GM12878 (cell line): ENCODE results near the gene NPB.

ENCODE experiments used
- CEBPB ChIP-seq, 2 experiments: fragments of 150-350 bp in 1 of 2; IDR thresholded peaks; 2 replicates each; pipeline ENCODE4 v1.6.1; 2012 to 2014; ENCODE audit warnings: low read depth in 2 of 2, low read length in 2 of 2, borderline replicate concordance in 1 of 2, inconsistent platforms in 1 of 2
- CHD1 ChIP-seq: IDR thresholded peaks from 2 replicates; pipeline ENCODE4 v1.6.1; 2012; ENCODE audit warnings: low read depth, low read length, improper control_type of control experiment
- CREM ChIP-seq: IDR thresholded peaks from 2 replicates; pipeline ENCODE4 v1.6.1; 2014; ENCODE audit warnings: antibody characterized with exemption, low read depth
- EZH2 ChIP-seq: IDR thresholded peaks from 2 replicates; pipeline ENCODE4 v1.6.1; 2012; ENCODE audit warnings: low read depth, mild to moderate bottlenecking, control low read depth, inconsistent platforms, low read length, borderline replicate concordance; ENCODE audit not compliant: control insufficient read depth
- JUNB ChIP-seq: IDR thresholded peaks from 2 replicates; pipeline ENCODE4 v1.6.1; 2016; ENCODE audit warnings: antibody characterized with exemption, mild to moderate bottlenecking
- KDM1A ChIP-seq: fragments of 200-600 bp; sonication (generic); IDR thresholded peaks from 2 replicates; pipeline ENCODE4 v1.6.1; 2016; ENCODE audit warnings: borderline replicate concordance
- LARP7 ChIP-seq: fragments of 450-650 bp; IDR thresholded peaks from 2 replicates; pipeline ENCODE4 v1.6.1; 2017; ENCODE audit warnings: mild to moderate bottlenecking
- MEF2A ChIP-seq: IDR thresholded peaks from 2 replicates; pipeline ENCODE4 v1.6.1; 2011; ENCODE audit warnings: low read depth, mild to moderate bottlenecking, low read length, moderate library complexity; ENCODE audit not compliant: insufficient read depth
- MYC ChIP-seq: IDR thresholded peaks from 2 replicates; pipeline ENCODE4 v1.6.1; 2011; ENCODE audit warnings: mild to moderate bottlenecking, low read length, moderate library complexity, inconsistent platforms; ENCODE audit not compliant: insufficient read depth, insufficient replicate concordance, insufficient read length, severe bottlenecking
- POLR2A ChIP-seq: IDR thresholded peaks from 2 replicates; pipeline ENCODE4 v1.6.1; 2011; ENCODE audit warnings: low read depth, mild to moderate bottlenecking, low read length
- SUZ12 ChIP-seq: fragments of 200-600 bp; sonication (generic); IDR thresholded peaks from one replicate; pipeline ENCODE4 v1.6.1; 2018; ENCODE audit warnings: antibody characterized with exemption, mild to moderate bottlenecking; ENCODE audit not compliant: unreplicated experiment
- TF ChIP-seq, protein P1 (sequence below), 3 experiments: IDR thresholded peaks in 2 of 3; conservative IDR thresholded peaks in 1 of 3; 2 replicates each; pipeline ENCODE4 v1.5.1; 2011; ENCODE audit warnings: low read depth in 3 of 3, low read length in 3 of 3, mild to moderate bottlenecking in 3 of 3, control low read depth in 2 of 3, moderate library complexity in 2 of 3, inconsistent platforms in 1 of 3, mixed read lengths in 1 of 3; ENCODE audit not compliant: control insufficient read depth in 2 of 3, insufficient read depth in 1 of 3; ENCODE audit errors: extremely low read depth in 1 of 3
- TF ChIP-seq, protein P2 (sequence below): IDR thresholded peaks from 2 replicates; pipeline ENCODE4 v1.6.1; 2012; ENCODE audit warnings: low read depth, low read length, improper control_type of control experiment

DNA sequence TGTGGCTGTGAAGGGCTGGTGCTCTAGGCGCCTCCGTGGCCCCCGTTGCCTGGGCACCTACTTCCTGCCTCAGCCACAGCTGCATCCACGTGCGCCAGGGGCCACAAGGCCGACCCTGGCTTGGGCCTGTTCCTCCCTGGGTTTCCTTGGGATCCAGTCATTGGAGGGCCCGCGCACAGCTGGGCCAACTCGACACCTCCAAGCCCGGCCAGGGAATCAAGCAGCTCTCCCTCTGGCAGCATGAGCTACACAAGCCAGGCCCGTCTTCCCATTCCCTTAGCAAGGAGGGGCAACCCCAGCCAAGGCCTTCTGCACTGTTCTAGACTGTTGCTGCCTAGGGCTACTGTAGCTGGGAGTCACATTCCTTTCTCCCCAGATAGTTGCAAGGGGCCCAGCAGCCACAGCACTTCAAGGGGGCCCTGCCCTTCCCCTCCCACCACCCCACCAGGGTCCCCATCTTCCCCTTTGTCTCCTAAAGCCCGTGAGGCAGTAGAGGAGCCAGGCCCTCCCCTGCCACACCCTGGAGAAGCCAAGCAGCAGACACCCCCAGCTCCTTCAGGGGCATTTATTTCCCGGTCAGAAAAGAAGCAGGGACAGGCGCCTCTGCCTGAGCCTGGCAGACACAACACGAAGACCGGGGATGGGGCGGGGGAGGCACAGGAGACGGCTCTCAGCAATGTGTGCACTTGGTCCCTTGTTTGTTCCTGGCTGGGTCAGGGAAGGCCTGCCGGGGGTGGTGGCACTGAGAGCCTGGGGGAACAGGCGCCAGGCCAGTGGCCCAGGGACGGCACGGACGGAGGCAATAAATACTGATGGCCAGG lies 34.7 kb upstream of the NPB start:
- TF ChIP-seq CREM: 0 out of 2 replicates have a peak, but pooled peaks have one; percentile 3
- TF ChIP-seq JUNB: no peak
- TF ChIP-seq SUZ12: no peak
- TF ChIP-seq POLR2A: peak; percentile 53
- TF ChIP-seq, protein P1, sequence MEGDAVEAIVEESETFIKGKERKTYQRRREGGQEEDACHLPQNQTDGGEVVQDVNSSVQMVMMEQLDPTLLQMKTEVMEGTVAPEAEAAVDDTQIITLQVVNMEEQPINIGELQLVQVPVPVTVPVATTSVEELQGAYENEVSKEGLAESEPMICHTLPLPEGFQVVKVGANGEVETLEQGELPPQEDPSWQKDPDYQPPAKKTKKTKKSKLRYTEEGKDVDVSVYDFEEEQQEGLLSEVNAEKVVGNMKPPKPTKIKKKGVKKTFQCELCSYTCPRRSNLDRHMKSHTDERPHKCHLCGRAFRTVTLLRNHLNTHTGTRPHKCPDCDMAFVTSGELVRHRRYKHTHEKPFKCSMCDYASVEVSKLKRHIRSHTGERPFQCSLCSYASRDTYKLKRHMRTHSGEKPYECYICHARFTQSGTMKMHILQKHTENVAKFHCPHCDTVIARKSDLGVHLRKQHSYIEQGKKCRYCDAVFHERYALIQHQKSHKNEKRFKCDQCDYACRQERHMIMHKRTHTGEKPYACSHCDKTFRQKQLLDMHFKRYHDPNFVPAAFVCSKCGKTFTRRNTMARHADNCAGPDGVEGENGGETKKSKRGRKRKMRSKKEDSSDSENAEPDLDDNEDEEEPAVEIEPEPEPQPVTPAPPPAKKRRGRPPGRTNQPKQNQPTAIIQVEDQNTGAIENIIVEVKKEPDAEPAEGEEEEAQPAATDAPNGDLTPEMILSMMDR (IDR thresholded peaks at IDR 0.05 in 2 of 3, conservative IDR thresholded peaks at IDR 0.05 in 1 of 3; ENCODE audit: control insufficient read depth in 2 of 3, extremely low read depth in 1 of 3, insufficient read depth in 1 of 3, low read depth in 3 of 3, low read length in 3 of 3): no peak
- TF ChIP-seq EZH2: no peak
- no peak for TF ChIP-seq CEBPB (IDR thresholded peaks at IDR 0.05; ENCODE audit: borderline replicate concordance in 1 of 2, low read depth in 2 of 2, low read length in 2 of 2)
- peak; percentile 63; the same call in 1 of the 2 replicates for TF ChIP-seq LARP7
- no peak for TF ChIP-seq MEF2A
- no peak for TF ChIP-seq CHD1
- TF ChIP-seq, protein P2, sequence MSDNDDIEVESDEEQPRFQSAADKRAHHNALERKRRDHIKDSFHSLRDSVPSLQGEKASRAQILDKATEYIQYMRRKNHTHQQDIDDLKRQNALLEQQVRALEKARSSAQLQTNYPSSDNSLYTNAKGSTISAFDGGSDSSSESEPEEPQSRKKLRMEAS: peak; percentile 25; the same call in 1 of the 2 replicates
- TF ChIP-seq MYC: no peak
- TF ChIP-seq KDM1A: no peak
